SK-N-SH (cell line): ENCODE results near the gene SGPL1.

ENCODE experiments used
- EP300 ChIP-seq, 2 experiments: IDR thresholded peaks; 2 replicates each; pipeline versions ENCODE4 v1.4.0 to v1.6.1; 2012; ENCODE audit warnings: borderline replicate concordance in 1 of 2, low read depth in 1 of 2, low read length in 1 of 2
- FOXM1 ChIP-seq: IDR thresholded peaks from 2 replicates; pipeline ENCODE4 v1.4.0; 2012; ENCODE audit warnings: low read depth, mild to moderate bottlenecking
- RCOR1 ChIP-seq: fragments of 150-350 bp; IDR thresholded peaks from 2 replicates; pipeline ENCODE4 v1.6.1; 2017; ENCODE audit warnings: antibody characterized with exemption, low read length
- SIN3A ChIP-seq: IDR thresholded peaks from 2 replicates; pipeline ENCODE4 v1.6.1; 2012; ENCODE audit warnings: low read depth, mild to moderate bottlenecking, low read length, moderate library complexity, borderline replicate concordance
- TEAD4 ChIP-seq: IDR thresholded peaks from 2 replicates; pipeline ENCODE4 v1.4.0; 2012; ENCODE audit warnings: mild to moderate bottlenecking, borderline replicate concordance; ENCODE audit not compliant: insufficient read depth
- YY1 ChIP-seq: IDR thresholded peaks from 2 replicates; pipeline ENCODE4 v1.4.0; 2012; ENCODE audit warnings: low read depth, mild to moderate bottlenecking
- TF ChIP-seq, protein P1 (sequence below): fragments of 200-600 bp; sonication (generic); IDR thresholded peaks from 2 replicates; pipeline ENCODE4 v1.6.1; 2017; ENCODE audit warnings: antibody characterized with exemption, mild to moderate bottlenecking, moderate library complexity

DNA sequence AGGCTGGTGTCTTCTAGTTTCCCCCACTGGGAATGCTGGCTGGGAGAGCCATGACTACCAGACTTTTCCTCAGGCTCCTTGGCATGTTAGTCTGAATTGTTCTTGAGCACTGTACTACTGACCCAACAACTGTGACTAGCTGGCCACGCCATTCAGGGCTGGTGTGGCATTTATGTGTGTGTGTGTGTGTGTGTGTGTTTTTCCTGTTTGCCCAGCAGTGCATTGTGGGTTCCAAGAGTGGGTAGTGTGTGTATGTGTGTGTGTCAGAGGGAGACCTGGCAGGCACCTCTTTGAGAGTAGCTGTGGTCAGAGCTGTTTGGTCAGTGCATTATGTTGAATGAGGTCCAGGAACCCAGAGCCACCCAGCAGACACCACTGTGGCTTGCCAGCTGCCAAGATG, 63.5 kb downstream of the SGPL1 start:
- TF ChIP-seq, protein P1, sequence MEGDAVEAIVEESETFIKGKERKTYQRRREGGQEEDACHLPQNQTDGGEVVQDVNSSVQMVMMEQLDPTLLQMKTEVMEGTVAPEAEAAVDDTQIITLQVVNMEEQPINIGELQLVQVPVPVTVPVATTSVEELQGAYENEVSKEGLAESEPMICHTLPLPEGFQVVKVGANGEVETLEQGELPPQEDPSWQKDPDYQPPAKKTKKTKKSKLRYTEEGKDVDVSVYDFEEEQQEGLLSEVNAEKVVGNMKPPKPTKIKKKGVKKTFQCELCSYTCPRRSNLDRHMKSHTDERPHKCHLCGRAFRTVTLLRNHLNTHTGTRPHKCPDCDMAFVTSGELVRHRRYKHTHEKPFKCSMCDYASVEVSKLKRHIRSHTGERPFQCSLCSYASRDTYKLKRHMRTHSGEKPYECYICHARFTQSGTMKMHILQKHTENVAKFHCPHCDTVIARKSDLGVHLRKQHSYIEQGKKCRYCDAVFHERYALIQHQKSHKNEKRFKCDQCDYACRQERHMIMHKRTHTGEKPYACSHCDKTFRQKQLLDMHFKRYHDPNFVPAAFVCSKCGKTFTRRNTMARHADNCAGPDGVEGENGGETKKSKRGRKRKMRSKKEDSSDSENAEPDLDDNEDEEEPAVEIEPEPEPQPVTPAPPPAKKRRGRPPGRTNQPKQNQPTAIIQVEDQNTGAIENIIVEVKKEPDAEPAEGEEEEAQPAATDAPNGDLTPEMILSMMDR: no peak
- TF ChIP-seq SIN3A (no peak), TEAD4 (no peak), YY1 (no peak), FOXM1 (no peak), RCOR1 (no peak), EP300 (IDR thresholded peaks at IDR 0.05; ENCODE audit: borderline replicate concordance in 1 of 2, low read depth in 1 of 2, low read length in 1 of 2) (no peak)
